Gastrocnemius medialis (tissue), 4 donors: Measurements from ENCODE around the gene ELOA. TPM values are rescaled to one million over a fixed set of nuclear protein-coding genes. Genes with fewer than 3 reads are reported as not detected.
A peak's percentile ranks its signal among the peaks of the same experiment; 100 is the strongest.

ENCODE experiments used
- ATAC-seq, 2 donors: fragments of 150-250 bp; one replicate each; pipeline ENCODE4 v1.9.1; 2016
- DNase-seq, 2 donors: peaks; one replicate each; pipeline ENCODE4 v3.0.0-alpha.2; 2019
- H3K27ac ChIP-seq, 4 donors: fragments of 200-600 bp; sonication (generic); 1 replicate in 1 of 4; 2 replicates in 3 of 4; pipeline ENCODE4 v1.5.1; 2016 to 2018; ENCODE audit warnings: mild to moderate bottlenecking in 2 of 4, moderate library complexity in 1 of 4
- H3K27me3 ChIP-seq, 3 donors: fragments of 200-600 bp; sonication (generic) in 2 of 3; 1 replicate in 1 of 3; 2 replicates in 2 of 3; pipeline versions ENCODE4 v1.5.1 to v1.6.0; 2016 to 2019; ENCODE audit warnings: mild to moderate bottlenecking in 1 of 3, moderate library complexity in 1 of 3
- H3K36me3 ChIP-seq, 2 donors: fragments of 200-600 bp; sonication (generic) in 1 of 2; one replicate each; pipeline ENCODE4 v1.5.1; 2017 to 2018
- H3K4me1 ChIP-seq, 2 donors: fragments of 200-600 bp; sonication (generic) in 1 of 2; one replicate each; pipeline ENCODE4 v1.5.1; 2016 to 2017; ENCODE audit warnings: mild to moderate bottlenecking in 2 of 2
- H3K4me3 ChIP-seq, 4 donors: fragments of 200-600 bp; sonication (generic) in 3 of 4; 1 replicate in 1 of 4; 2 replicates in 3 of 4; pipeline ENCODE4 v1.5.1; 2016 to 2019; ENCODE audit warnings: mild to moderate bottlenecking in 2 of 4
- H3K9me3 ChIP-seq, 3 donors: fragments of 200-600 bp; sonication (generic) in 2 of 3; 1 replicate in 1 of 3; 2 replicates in 2 of 3; pipeline ENCODE4 v1.5.1; 2016 to 2019
- CTCF ChIP-seq, 5 experiments: fragments of 450-650 bp in 3 of 5; fragments of 200-600 bp in 2 of 5; sonication (generic) in 2 of 5; IDR thresholded peaks in 4 of 5; conservative IDR thresholded peaks in 1 of 5; 1 replicate in 4 of 5; 2 replicates in 1 of 5; pipeline ENCODE4 v1.5.1; 2016 to 2019; ENCODE audit warnings: antibody characterized with exemption in 5 of 5, mild to moderate bottlenecking in 3 of 5, moderate library complexity in 3 of 5
- POLR2A ChIP-seq, 2 donors: fragments of 450-650 bp; IDR thresholded peaks; one replicate each; pipeline ENCODE4 v1.6.1; 2017; ENCODE audit warnings: antibody characterized with exemption in 2 of 2, mild to moderate bottlenecking in 2 of 2, moderate library complexity in 2 of 2
- in situ Hi-C, 4 donors: fragments of 200-750 bp; cut with MboI; loops; one replicate each; pipeline versions ENCODE4 v1.15.0 to v1.8.0; 2017; ENCODE audit warnings: low sequenced_read_pairs in 4 of 4
- intact Hi-C: fragments of 100-400 bp; cut with DNase I; formaldehyde crosslinking; loops from one replicate; pipeline ENCODE4 v1.15.1; 2023; ENCODE audit warnings: low total_unique reads
- total RNA-seq, 4 donors: library from RNA; depleted of rRNA; stranded (reverse); fragments of >200 nt; gene quantifications; one replicate each; pipeline versions ENCODE4 v1.1.0 to v1.2.3, GENCODE V29; 2016

Gene ELOA
- total RNA-seq, 4 donors from 2014 or later = 44.7 to 73.0 (median 59.0) TPM

- no peak for DNase-seq
- H3K4me1 ChIP-seq = peaks cover 16 to 25% of the 10 kb centered on the region in 2 donors
- TF ChIP-seq POLR2A (IDR thresholded peaks at IDR 0.05) = no peak
- TF ChIP-seq CTCF (IDR thresholded peaks at IDR 0.05 in 4 of 5, conservative IDR thresholded peaks at IDR 0.05 in 1 of 5) = no peak
- intact Hi-C loops = no loop called here
- in situ Hi-C loops = no loop called here
- no peaks in the 10 kb centered on the region for H3K9me3 ChIP-seq
- peak overlapping the region in 3 of 4 donors; percentile 72 to 100 (median 80) for H3K4me3 ChIP-seq
- H3K36me3 ChIP-seq = peaks cover 0 to 18% of the 10 kb centered on the region in 2 donors
- peak overlapping the region; percentile 87 to 98 (median 94) for H3K27ac ChIP-seq
- no peaks in the 10 kb centered on the region for H3K27me3 ChIP-seq
- ATAC-seq = no peak
Measured at GRCh38 chr1:23799255-23799569, 55.9 kb downstream of the ELOA start.

DNA sequence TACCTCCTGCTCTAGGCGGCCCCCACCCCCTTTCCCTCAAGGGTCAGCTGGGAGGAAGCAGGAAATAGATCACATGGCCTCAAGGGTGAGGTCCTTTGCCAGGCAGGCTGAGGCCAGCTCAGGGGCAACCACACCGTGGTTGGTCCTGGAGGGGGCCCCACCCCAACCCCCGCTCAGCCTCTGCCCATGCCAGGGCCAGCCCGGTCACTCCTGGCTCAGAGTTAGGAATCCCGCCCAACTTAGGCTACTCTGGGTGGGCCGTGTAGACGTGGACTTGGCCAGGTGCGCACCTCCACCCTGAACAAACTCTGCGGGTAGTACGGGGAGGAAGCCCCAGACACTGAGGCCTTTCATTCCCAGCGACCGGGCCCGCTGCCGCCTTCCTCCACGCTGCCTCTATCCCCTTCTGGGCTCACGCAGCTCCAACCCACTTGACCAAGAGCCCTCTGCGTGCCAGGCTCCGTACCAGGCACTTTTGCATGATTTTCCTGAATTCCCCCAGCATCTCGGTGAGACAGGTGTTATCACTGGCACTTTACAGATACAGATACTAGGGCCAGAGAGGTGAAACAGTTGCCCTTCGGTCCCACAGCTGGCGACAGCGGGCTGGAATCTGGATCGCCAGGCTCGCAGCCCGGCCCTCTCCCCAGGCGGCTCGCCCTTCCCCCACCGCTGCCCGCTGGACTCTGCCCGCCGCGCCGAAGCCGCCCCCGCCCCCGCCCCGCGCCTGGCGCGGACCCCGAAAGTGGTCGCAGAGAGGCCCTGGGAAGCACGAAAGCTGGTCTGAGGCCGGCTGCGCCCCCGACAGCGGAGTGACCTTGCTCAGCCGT is 56.5 kb downstream of the ELOA start:
- TF ChIP-seq POLR2A (IDR thresholded peaks at IDR 0.05) (peak; percentile 34 to 46), CTCF (IDR thresholded peaks at IDR 0.05 in 4 of 5, conservative IDR thresholded peaks at IDR 0.05 in 1 of 5) (no peak)
- ATAC-seq (peak in 1 of 2 donors; percentile 25), DNase-seq (no peak)
- intact Hi-C loops = loop anchor here (1.0 kb wide), 2 partner anchors 8 to 21 kb away; partner anchors contain the start of genes LYPLA2 and PITHD1
- H3K4me1 ChIP-seq = peaks cover 16 to 25% of the 10 kb centered on the region in 2 donors
- peak overlapping the region; percentile 87 to 98 (median 94) for H3K27ac ChIP-seq
- H3K9me3 ChIP-seq = no peaks in the 10 kb centered on the region
- peak overlapping the region; percentile 72 to 100 (median 88) for H3K4me3 ChIP-seq
- in situ Hi-C loops = no loop called here
- H3K36me3 ChIP-seq = peaks cover 0 to 12% of the 10 kb centered on the region in 2 donors
- H3K27me3 ChIP-seq = no peaks in the 10 kb centered on the region

DNA sequence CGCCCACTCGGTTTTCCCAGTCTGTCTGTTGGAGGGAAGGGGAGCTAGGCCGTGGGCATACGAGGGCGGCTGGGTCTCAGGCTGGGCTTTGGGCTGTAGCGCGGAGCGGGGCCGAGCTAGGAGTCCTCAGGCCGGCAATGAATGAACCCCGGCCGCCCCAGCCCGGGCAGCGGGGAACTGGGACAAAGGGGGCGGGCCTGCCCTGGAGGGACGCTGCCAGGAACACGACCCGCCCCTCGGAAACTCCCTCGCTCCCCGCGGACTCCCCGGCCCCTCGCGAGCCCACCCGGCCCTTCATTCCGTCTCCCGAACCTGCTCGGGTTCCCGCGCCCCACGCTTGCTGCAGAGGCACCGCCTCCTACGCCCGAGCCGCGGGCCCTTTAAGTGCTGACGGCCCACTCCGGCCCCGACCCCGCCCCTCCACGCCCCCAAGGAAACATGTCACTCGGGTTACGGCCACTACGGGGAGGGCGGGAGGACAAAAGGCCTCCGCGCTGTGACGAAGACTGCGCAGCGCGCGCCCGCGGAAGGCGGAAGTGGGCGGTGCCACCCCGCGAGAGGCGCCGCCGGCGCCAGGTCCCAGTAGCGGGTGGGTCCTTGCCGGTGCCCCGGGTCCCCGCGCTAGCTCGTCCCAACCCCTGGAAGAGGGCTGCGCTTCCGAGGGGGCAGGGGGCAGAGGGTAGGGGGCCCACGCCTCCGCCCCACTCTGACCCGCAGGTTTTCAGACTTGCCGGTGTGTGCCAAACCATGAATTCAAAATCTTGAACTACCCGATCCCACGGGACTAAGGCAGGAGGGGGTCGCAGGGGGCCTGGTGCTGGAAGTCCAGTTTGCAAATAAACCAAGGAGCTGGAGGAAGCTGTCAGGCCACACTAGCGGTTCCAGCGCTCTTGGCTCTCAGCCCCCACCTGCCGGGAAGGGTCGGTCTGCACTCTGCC is 57.4 kb downstream of the ELOA start, which contains the start of gene GALE:
GALE (minus strand) TSS at position 355 of the 938 bp plus-strand sequence. CDS start 1,747 bp downstream, outside the sequence.
- Histone ChIP-seq H3K4me3 (peak within 1 kb of the TSS; percentile 72 to 100 (median 88)), H3K4me1 (peaks cover 16 to 25% of the 10 kb centered on the region in 2 donors), H3K36me3 (peaks cover 0 to 9% of the 10 kb centered on the region in 2 donors), H3K9me3 (no peaks in the 10 kb centered on the region), H3K27me3 (no peaks in the 10 kb centered on the region), H3K27ac (peak within 1 kb of the TSS; percentile 87 to 98 (median 94))
- in situ Hi-C loops (no loop called here), intact Hi-C loops (loop anchor here (1.0 kb wide), 2 partner anchors 9 to 22 kb away; partner anchors contain the start of genes LYPLA2 and PITHD1)
- peak; percentile 95 to 97 for DNase-seq
- ATAC-seq = peak; percentile 92 to 95
- TF ChIP-seq CTCF (IDR thresholded peaks at IDR 0.05 in 4 of 5, conservative IDR thresholded peaks at IDR 0.05 in 1 of 5) (no peak), POLR2A (IDR thresholded peaks at IDR 0.05) (peak; percentile 79 to 86)

DNA sequence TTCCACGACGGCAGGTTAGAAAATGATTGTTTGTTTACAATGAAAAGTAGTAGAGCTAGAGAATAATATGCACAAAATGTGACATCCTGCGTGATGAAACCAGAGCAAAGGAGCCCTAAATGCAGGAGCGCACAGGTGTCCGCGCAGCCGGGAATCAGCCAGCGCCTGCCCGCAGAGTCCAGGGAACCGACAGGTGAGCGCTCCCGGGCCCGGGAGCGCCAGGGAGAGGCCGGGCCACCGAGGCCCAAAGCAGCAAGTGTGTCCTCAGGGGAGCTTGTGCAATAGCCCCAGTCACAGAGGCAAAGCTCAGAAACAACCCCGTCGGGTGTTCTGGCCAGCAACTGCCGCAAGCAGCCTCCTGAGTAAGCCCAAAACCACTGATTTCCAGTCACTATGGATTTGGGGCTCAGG is 58.1 kb downstream of the ELOA start:
- Histone ChIP-seq H3K4me1 (peaks cover 16 to 25% of the 10 kb centered on the region in 2 donors), H3K27me3 (no peaks in the 10 kb centered on the region), H3K36me3 (peaks cover 0 to 4% of the 10 kb centered on the region in 2 donors), H3K4me3 (peak overlapping the region; percentile 72 to 100 (median 88)), H3K27ac (peak overlapping the region; percentile 87 to 98 (median 94)), H3K9me3 (no peaks in the 10 kb centered on the region)
- ATAC-seq = peak; percentile 10 to 23
- in situ Hi-C loops (no loop called here), intact Hi-C loops (no loop called here)
- peak in 1 of 2 donors; percentile 64 for DNase-seq
- TF ChIP-seq POLR2A (IDR thresholded peaks at IDR 0.05) (no peak), CTCF (IDR thresholded peaks at IDR 0.05 in 4 of 5, conservative IDR thresholded peaks at IDR 0.05 in 1 of 5) (no peak)
